HCT116 (cell line): Measurements from ENCODE around the gene SNRNP35. TPM values are rescaled to one million over a fixed set of nuclear protein-coding genes. Genes with fewer than 3 reads are reported as not detected.

Experiments
- ATAC-seq: fragments of 200-7000 bp; cut with Tn5 transposase; 2 replicates; pipeline ENCODE4 v1.9.1; 2020; ENCODE audit warnings: mild to moderate bottlenecking, moderate library complexity
- BruUV-seq: library from RNA; stranded (reverse); fragments of 400-500 nt; replicated peaks from 2 replicates; lab custom pipeline; 2021; lab: Mats Ljungman, UMichigan
- CTCF ChIA-PET: fragments of 300-600 bp; sonication (Branson Sonifier 250); formaldehyde crosslinking; loops from one replicate; lab custom pipeline; 2021; ENCODE audit warnings: antibody characterized with exemption; lab: Charles Lee
- POLR2A ChIA-PET: fragments of 300-600, 350-600 bp; sonication (Branson Sonifier 250); formaldehyde crosslinking; loops from one replicate; lab custom pipeline; 2021; ENCODE audit warnings: antibody characterized with exemption; lab: Charles Lee
- RAD21 ChIA-PET, 2 experiments: fragments of 300-600 bp; sonication (Branson Sonifier 250); formaldehyde crosslinking; loops; one replicate each; lab custom pipeline; 2023; ENCODE audit warnings: low total read pairs in 2 of 2; ENCODE audit not compliant: uncharacterized antibody in 2 of 2, unreplicated experiment in 2 of 2, low non-redundant PET in 1 of 2; lab: Charles Lee
- DNase-seq: peaks from one replicate; pipeline ENCODE4 v3.0.0-alpha.2; 2010; ENCODE audit warnings: low read depth, low spot score
- H2AFZ ChIP-seq: fragments of 200-600 bp; shearing (Covaris generic), sonication (generic); 2 replicates; pipeline ENCODE4 v1.6.1; 2017; ENCODE audit warnings: low read depth, mixed run types, mixed read lengths, antibody characterized with exemption, low read length; ENCODE audit not compliant: poor library complexity, severe bottlenecking
- H3K27ac ChIP-seq: 2 replicates; pipeline ENCODE4 v1.5.1; 2012; ENCODE audit warnings: low read depth, low read length
- H3K27me3 ChIP-seq: fragments of 200-600 bp; sonication (generic); 2 replicates; pipeline ENCODE4 v1.6.1; 2016; ENCODE audit warnings: mixed run types, low read length, mixed read lengths; ENCODE audit not compliant: insufficient read depth
- H3K36me3 ChIP-seq, 2 experiments: fragments of 200-500 bp in 1 of 2; fragments of 200-600 bp in 1 of 2; sonication (Bioruptor generic) in 1 of 2; sonication (generic) in 1 of 2; 2 replicates each; pipeline versions ENCODE4 v1.5.1 to v1.6.1; 2014 to 2016; ENCODE audit warnings: low read length in 2 of 2, inconsistent platforms in 1 of 2, mixed read lengths in 1 of 2, mixed run types in 1 of 2; ENCODE audit not compliant: insufficient read depth in 2 of 2, control insufficient read depth in 1 of 2
- H3K4me1 ChIP-seq, 2 experiments: fragments of 200-600 bp in 1 of 2; sonication (generic) in 1 of 2; 2 replicates each; pipeline versions ENCODE4 v1.5.1 to v1.6.1; 2012 to 2017; ENCODE audit warnings: low read length in 2 of 2, inconsistent platforms in 1 of 2, mild to moderate bottlenecking in 1 of 2, mixed read lengths in 1 of 2, mixed run types in 1 of 2, moderate library complexity in 1 of 2; ENCODE audit not compliant: insufficient read depth in 2 of 2, control insufficient read depth in 1 of 2
- H3K4me2 ChIP-seq: fragments of 200-600 bp; sonication (generic); 2 replicates; pipeline ENCODE4 v1.6.1; 2017; ENCODE audit warnings: mixed run types, low read length, mixed read lengths
- H3K4me3 ChIP-seq, 2 experiments: fragments of 200-600 bp in 1 of 2; sonication (generic) in 1 of 2; replicated peaks in 1 of 2; 2 replicates each; pipeline ENCODE4 v1.5.1; 2011 to 2016; ENCODE audit warnings: low read length in 2 of 2, control low read depth in 1 of 2, low read depth in 1 of 2, mild to moderate bottlenecking in 1 of 2, mixed read lengths in 1 of 2, mixed run types in 1 of 2
- H3K79me2 ChIP-seq: fragments of 200-600 bp; sonication (generic); 2 replicates; pipeline ENCODE4 v1.6.1; 2017; ENCODE audit warnings: mild to moderate bottlenecking, mixed run types, low read length, moderate library complexity, mixed read lengths; ENCODE audit not compliant: insufficient read depth
- H3K9ac ChIP-seq: fragments of 200-600 bp; sonication (generic); 2 replicates; pipeline ENCODE4 v1.6.1; 2016; ENCODE audit warnings: low read length, mixed read lengths
- H3K9me2 ChIP-seq: fragments of 200-600 bp; sonication (generic), shearing (Covaris generic); 2 replicates; pipeline ENCODE4 v1.6.1; 2017; ENCODE audit warnings: mixed run types, mild to moderate bottlenecking, moderate library complexity; ENCODE audit not compliant: insufficient read depth
- H3K9me3 ChIP-seq, 2 experiments: fragments of 200-500 bp in 1 of 2; fragments of 200-600 bp in 1 of 2; sonication (Bioruptor generic) in 1 of 2; sonication (generic) in 1 of 2; 2 replicates each; pipeline ENCODE4 v1.6.1; 2014 to 2017; ENCODE audit warnings: low read length in 2 of 2, mixed read lengths in 2 of 2, inconsistent platforms in 1 of 2, low read depth in 1 of 2, mild to moderate bottlenecking in 1 of 2, mixed run types in 1 of 2, moderate library complexity in 1 of 2; ENCODE audit not compliant: control insufficient read depth in 1 of 2, insufficient read depth in 1 of 2
- H4K20me1 ChIP-seq: fragments of 200-600 bp; sonication (generic), shearing (Covaris generic); 2 replicates; pipeline ENCODE4 v1.6.1; 2017; ENCODE audit warnings: mixed run types, mild to moderate bottlenecking, moderate library complexity; ENCODE audit not compliant: insufficient read depth
- EGR1 ChIP-seq: IDR thresholded peaks from 2 replicates; pipeline ENCODE4 v1.6.1; 2012; ENCODE audit warnings: low read depth
- ELF1 ChIP-seq: IDR thresholded peaks from 2 replicates; pipeline ENCODE4 v1.6.1; 2012; ENCODE audit warnings: low read depth, borderline replicate concordance
- EZH2 ChIP-seq: fragments of 200-600 bp; sonication (generic); IDR thresholded peaks from 2 replicates; pipeline ENCODE4 v1.6.1; 2017; ENCODE audit warnings: antibody characterized with exemption, mixed run types
- EZH2phosphoT487 ChIP-seq: fragments of 200-600 bp; IDR thresholded peaks from 2 replicates; pipeline ENCODE4 v1.6.1; 2018; ENCODE audit warnings: antibody characterized with exemption, borderline replicate concordance
- FOSL1 ChIP-seq: IDR thresholded peaks from 2 replicates; pipeline ENCODE4 v1.6.1; 2012; ENCODE audit warnings: low read depth
- JUND ChIP-seq: IDR thresholded peaks from 2 replicates; pipeline ENCODE4 v1.6.1; 2012
- MAX ChIP-seq: IDR thresholded peaks from 2 replicates; pipeline ENCODE4 v1.6.1; 2012
- POLR2A ChIP-seq: IDR thresholded peaks from 2 replicates; pipeline ENCODE4 v1.7.0; 2011; ENCODE audit warnings: borderline replicate concordance; ENCODE audit not compliant: insufficient read depth, insufficient read length; ENCODE audit errors: extremely low read depth
- POLR2AphosphoS5 ChIP-seq: IDR thresholded peaks from 2 replicates; pipeline ENCODE4 v1.6.1; 2011; ENCODE audit warnings: mild to moderate bottlenecking, low read depth, low read length, moderate library complexity
- RAD21 ChIP-seq: IDR thresholded peaks from 2 replicates; pipeline ENCODE4 v1.6.1; 2012; ENCODE audit warnings: low read depth, mild to moderate bottlenecking
- SP1 ChIP-seq: IDR thresholded peaks from 2 replicates; pipeline ENCODE4 v1.6.1; 2012; ENCODE audit warnings: low read depth
- ZFX ChIP-seq: fragments of 450-650 bp; IDR thresholded peaks from 2 replicates; pipeline ENCODE4 v1.6.1; 2017
- ZNF274 ChIP-seq: fragments of 200-500 bp; sonication (Bioruptor generic); IDR thresholded peaks from 2 replicates; pipeline ENCODE4 v1.6.1; 2014; ENCODE audit warnings: mild to moderate bottlenecking, low read depth, low read length, inconsistent platforms
- intact Hi-C: fragments of 100-400 bp; cut with micrococcal nuclease; formaldehyde crosslinking; loops from 2 replicates; pipeline ENCODE4 v1.10.0; 2022
- total RNA-seq: library from RNA; stranded (reverse); gene quantifications from one replicate; pipeline ENCODE4 v1.2.1, GENCODE V29; 2021; ENCODE audit not compliant: unreplicated experiment

The SNRNP35 gene
- total RNA-seq, 1 experiment from 2014 or later, result 12.4 TPM

GRCh38 chr12:123444092-123445026 is 13.6 kb upstream of the SNRNP35 start:
- no peak for ATAC-seq
- no peaks in the 10 kb centered on the region for H3K27me3 ChIP-seq
- peaks cover 0 to 3% of the 10 kb centered on the region in 2 experiments; a peak in 1 of 4 replicates for H3K4me1 ChIP-seq
- RAD21 ChIA-PET, result no interaction called here
- POLR2A ChIA-PET, result no interaction called here
- H3K4me3 ChIP-seq, result no peak overlapping the region
- H3K27ac ChIP-seq, result no peak overlapping the region
- TF ChIP-seq EZH2 (no peak), POLR2A (no peak), ZFX (no peak), FOSL1 (no peak), RAD21 (no peak), POLR2AphosphoS5 (no peak), MAX (no peak), ZNF274 (no peak), SP1 (no peak), ELF1 (no peak), EZH2phosphoT487 (no peak), JUND (no peak), EGR1 (no peak)
- TF ChIP-seq, all 23 proteins: peak for 0
- CTCF ChIA-PET, result no interaction called here
- no peaks in the 10 kb centered on the region for H4K20me1 ChIP-seq
- no peak for DNase-seq
- H3K36me3 ChIP-seq, result no peaks in the 10 kb centered on the region
- no TSS peak for BruUV-seq
- H3K4me2 ChIP-seq, result no peak overlapping the region
- H3K9me2 ChIP-seq, result no peaks in the 10 kb centered on the region
- H3K9ac ChIP-seq, result no peak overlapping the region
- H3K9me3 ChIP-seq, result no peaks in the 10 kb centered on the region
- H3K79me2 ChIP-seq, result no peaks in the 10 kb centered on the region
- no peak overlapping the region for H2AFZ ChIP-seq
- intact Hi-C loops, result no loop called here
